Adrenal gland (tissue), 5 donors: ENCODE measurements around the gene CNDP1.

Experiments used
- POLR2A ChIP-seq, 2 donors: fragments of 450-650 bp; IDR thresholded peaks; one replicate each; pipeline ENCODE4 v1.6.1; 2017; ENCODE audit warnings: antibody characterized with exemption in 2 of 2, mild to moderate bottlenecking in 2 of 2, moderate library complexity in 1 of 2
- TF ChIP-seq, protein P1 (sequence below), 6 experiments: fragments of 450-650 bp in 4 of 6; fragments of 200-600 bp in 2 of 6; sonication (generic) in 1 of 6; IDR thresholded peaks; 1 replicate in 5 of 6; 2 replicates in 1 of 6; pipeline versions ENCODE4 v1.5.1 to v1.8.0; 2016 to 2021; ENCODE audit warnings: antibody characterized with exemption in 6 of 6, mild to moderate bottlenecking in 2 of 6, moderate library complexity in 1 of 6
- donor health status: DM: no; HTN: no; CAD: no.

DNA sequence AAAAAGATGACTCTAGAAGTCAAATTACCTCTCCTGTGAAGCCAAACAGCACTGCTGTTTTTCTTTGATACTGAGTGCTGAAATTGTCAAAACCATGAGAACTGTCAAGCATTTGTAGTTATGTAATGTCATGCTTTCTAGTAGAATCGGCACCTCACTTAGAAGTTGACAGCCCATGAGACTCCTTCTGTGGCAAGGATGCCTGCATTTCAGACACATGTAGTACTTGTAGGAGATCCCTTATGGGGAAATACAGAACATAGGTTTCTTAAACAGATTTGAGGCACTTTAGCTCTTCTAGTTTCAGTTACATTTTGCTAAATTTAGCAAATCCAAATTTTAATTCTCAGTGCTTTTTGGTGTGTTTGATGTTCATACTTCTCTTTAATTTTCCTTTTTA is 79.1 kb downstream of the CNDP1 start:
- TF ChIP-seq POLR2A (IDR thresholded peaks at IDR 0.05): no peak
- TF ChIP-seq, protein P1, sequence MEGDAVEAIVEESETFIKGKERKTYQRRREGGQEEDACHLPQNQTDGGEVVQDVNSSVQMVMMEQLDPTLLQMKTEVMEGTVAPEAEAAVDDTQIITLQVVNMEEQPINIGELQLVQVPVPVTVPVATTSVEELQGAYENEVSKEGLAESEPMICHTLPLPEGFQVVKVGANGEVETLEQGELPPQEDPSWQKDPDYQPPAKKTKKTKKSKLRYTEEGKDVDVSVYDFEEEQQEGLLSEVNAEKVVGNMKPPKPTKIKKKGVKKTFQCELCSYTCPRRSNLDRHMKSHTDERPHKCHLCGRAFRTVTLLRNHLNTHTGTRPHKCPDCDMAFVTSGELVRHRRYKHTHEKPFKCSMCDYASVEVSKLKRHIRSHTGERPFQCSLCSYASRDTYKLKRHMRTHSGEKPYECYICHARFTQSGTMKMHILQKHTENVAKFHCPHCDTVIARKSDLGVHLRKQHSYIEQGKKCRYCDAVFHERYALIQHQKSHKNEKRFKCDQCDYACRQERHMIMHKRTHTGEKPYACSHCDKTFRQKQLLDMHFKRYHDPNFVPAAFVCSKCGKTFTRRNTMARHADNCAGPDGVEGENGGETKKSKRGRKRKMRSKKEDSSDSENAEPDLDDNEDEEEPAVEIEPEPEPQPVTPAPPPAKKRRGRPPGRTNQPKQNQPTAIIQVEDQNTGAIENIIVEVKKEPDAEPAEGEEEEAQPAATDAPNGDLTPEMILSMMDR (IDR thresholded peaks at IDR 0.05): no peak
